Thyroid gland (tissue), 4 donors: ENCODE data around the gene RHPN2.

Experiments
- CTCF ChIP-seq, 6 experiments: fragments of 200-600 bp in 3 of 6; fragments of 450-650 bp in 3 of 6; sonication (generic) in 3 of 6; IDR thresholded peaks; one replicate each; pipeline ENCODE4 v1.5.1; 2016 to 2019; ENCODE audit warnings: antibody characterized with exemption in 6 of 6, mild to moderate bottlenecking in 2 of 6, inconsistent platforms in 1 of 6, moderate library complexity in 1 of 6
- POLR2A ChIP-seq, 2 donors: fragments of 450-650 bp; IDR thresholded peaks; one replicate each; pipeline ENCODE4 v1.6.1; 2017; ENCODE audit warnings: antibody characterized with exemption in 2 of 2, mild to moderate bottlenecking in 2 of 2, moderate library complexity in 1 of 2

- peak in 1 of 2 donors; percentile 46 for TF ChIP-seq POLR2A (IDR thresholded peaks at IDR 0.05)
- TF ChIP-seq CTCF (IDR thresholded peaks at IDR 0.05), result peak in 1 of 6 experiments; percentile 28
These were observed 16.3 kb upstream of the RHPN2 start, which contains the start of gene GPATCH1 for GRCh38 chr19:33080761-33081681.
